ENCODE results near the gene THSD4.

DNA sequence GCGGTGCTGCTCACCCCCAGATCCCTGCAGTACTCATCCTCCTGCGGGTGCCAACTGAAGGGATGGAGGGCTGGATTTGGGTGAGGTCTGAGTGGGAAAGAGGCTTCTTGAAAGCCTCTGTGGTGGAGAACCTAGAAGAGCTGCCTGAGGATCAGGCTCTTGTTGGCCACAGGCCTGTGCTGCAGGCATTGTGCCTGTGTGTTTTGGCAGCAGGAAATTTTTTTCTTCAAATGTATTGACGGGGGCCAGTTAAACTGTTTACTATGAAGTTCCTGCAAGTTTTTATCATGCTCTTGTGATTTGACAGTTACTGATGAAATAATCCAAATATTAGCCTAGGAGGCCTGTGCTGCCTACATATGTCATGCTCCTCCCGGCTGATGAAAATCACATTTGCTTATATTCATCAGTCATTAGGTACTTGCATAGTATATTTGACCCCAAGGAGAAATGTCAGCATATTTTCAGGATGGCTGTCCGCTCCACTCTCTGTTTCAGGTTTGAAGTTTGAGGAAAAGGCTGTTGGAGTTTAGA lies 103.1 kb downstream of the THSD4 start:
- TF ChIP-seq, protein P1, sequence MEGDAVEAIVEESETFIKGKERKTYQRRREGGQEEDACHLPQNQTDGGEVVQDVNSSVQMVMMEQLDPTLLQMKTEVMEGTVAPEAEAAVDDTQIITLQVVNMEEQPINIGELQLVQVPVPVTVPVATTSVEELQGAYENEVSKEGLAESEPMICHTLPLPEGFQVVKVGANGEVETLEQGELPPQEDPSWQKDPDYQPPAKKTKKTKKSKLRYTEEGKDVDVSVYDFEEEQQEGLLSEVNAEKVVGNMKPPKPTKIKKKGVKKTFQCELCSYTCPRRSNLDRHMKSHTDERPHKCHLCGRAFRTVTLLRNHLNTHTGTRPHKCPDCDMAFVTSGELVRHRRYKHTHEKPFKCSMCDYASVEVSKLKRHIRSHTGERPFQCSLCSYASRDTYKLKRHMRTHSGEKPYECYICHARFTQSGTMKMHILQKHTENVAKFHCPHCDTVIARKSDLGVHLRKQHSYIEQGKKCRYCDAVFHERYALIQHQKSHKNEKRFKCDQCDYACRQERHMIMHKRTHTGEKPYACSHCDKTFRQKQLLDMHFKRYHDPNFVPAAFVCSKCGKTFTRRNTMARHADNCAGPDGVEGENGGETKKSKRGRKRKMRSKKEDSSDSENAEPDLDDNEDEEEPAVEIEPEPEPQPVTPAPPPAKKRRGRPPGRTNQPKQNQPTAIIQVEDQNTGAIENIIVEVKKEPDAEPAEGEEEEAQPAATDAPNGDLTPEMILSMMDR (IDR thresholded peaks at IDR 0.05) = no peak
- no peak for TF ChIP-seq POLR2A (IDR thresholded peaks at IDR 0.05)

All from thyroid gland (tissue), 4 donors.